Activated CD4-positive, alpha-beta T cell treated with anti-CD3 and anti-CD28 coated beads, Interleukin-2, amount 50 U/mL, for 48 hours (primary cell): ENCODE data around the gene FMNL2.
"Not testable (repeated sequence)": the region's sequence is repeated elsewhere in the genome, so short reads cannot be mapped to it uniquely, and the experiment has no call there.

Source experiments
- DNase-seq, 2 experiments: peaks; one replicate each; pipeline ENCODE4 v3.0.0-alpha.2; 2020

The FMNL2 gene

DNA sequence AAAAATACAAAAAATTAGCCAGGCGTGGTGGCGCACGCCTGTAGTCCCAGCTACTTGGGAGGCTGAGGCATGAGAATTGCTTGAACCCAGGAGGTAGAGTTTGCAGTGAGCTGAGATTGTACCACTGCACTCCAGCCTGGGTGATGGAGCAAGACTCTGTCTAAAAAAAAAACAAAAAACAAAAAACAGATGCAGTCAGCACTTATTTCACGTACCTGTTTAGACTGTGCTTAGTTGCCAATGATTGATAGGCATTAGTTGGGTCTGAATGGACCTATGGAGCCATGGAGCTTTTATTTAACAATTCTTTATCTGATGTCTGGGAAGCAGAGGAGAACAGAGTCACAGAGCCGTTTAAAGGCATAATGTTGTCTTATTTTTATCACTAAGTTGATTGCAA is 139.5 kb downstream of the FMNL2 start:
- DNase-seq, result not testable (repeated sequence)

- no peak for DNase-seq
Observed at GRCh38 chr2:152475982-152476381, 141.0 kb downstream of the FMNL2 start.

GRCh38 chr2:152477347-152478092 is 142.5 kb downstream of the FMNL2 start:
- DNase-seq, result no peak

- no peak for DNase-seq
Observed at GRCh38 chr2:152479282-152479681, 144.3 kb downstream of the FMNL2 start.

GRCh38 chr2:152480821-152481399 is 145.9 kb downstream of the FMNL2 start:
- no peak for DNase-seq

- no peak for DNase-seq
Observed at GRCh38 chr2:152481881-152482583, 147.1 kb downstream of the FMNL2 start.

DNA sequence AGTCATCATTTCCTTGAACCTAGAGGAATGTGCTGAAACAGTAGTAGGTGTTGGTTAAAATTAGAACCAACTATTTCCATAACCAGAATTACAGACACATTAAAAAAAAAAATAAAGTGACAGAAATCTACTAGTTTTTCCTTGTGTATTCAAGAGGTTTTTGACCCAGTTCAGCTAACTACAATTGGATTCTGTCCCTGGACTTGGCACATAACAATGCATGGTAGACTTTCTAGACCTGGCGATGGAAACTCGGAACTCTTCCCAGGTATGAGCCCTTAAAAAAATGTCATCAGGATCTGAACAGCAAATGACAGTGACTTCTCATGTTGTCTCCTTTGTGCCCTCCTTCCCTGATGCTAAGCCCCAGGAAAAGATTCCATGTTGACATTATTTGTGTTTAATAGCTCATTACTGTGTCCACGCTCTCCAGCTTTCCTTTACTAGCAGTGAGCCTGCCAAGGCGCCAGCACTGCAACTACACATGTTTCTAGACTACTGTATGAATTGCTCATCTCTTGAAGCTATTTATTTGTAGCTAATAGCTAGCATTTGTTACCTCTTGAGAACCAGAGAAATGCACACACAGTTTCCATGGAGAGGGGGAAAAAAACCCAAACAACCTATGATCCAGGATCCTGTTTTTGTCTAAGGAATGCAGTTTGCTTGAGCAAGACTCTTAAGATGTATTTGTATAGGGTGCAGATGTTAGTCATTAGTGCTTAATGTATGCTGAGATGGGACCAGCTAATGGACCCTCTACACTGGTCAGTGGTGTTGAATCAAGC is 148.5 kb downstream of the FMNL2 start:
- DNase-seq, result no peak

- no peak for DNase-seq
Observed at GRCh38 chr2:152485954-152486736, 151.2 kb downstream of the FMNL2 start.

DNA sequence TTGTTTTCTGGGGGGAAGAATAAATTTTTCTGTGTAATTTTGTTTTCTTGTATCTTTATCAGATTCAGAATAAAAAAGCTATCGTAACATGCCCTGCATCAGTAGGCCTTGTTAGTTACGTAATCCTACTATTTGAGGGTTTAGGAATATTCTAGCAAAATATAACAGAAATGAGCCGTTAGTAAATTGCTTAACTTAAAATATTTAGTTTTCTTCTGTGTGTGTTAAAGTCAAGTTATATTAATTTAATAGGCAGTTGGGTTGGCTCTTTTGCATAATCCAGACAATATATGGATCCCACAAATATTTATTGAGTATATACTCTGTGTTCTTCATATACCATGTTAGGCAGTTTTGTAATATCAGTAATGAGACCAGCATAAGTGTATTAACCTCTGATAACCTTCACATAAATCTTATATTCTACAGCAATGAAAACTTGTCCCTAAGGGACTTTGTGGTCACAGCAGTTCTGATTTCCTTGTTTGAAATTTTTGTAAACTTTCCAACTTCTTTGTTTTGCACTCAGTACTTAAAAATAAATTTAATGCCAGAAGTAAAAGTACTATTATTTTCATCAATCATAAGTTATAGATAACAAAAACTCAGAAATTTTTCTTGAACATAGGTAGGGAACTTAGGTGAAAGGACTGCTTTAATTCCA is 151.9 kb downstream of the FMNL2 start:
- DNase-seq, result no peak

DNA sequence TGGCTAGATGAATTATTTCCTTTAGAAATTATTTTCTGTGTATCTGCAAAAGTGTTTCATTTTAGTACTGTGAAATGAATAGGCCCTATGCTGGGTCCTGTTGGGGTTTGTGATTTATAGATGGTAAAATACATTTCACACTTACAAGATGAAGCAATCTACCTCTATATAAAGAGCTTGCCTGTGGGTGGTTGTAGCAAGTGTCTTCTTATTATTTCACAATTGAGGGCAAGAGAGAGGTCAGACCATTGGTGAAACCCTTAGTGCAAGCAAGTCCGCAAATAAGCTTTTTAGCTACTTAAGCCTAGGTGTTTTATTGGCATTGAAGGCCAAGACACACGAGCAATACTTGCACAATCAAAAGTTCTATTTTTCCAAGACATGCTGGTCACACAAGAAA is 153.1 kb downstream of the FMNL2 start:
- no peak for DNase-seq

DNA sequence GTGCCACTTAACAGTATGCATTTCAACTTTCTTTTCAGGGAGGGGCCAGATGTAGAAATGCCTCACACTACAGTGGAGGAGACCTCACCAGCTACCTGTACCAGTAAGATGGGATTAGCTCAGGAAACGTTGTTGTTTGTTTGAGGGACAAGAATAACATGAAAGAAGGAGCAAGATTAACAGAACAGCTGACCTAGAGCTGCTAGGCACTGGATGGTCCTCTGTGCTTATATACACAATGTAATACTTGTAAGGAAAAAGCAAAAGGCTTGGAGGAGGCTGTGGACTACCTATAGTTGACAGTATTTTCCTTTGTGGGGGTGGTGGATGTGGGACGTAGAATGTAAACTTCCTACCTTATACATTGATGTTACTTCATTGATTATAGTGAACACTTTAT is 154.4 kb downstream of the FMNL2 start:
- no peak for DNase-seq

- no peak for DNase-seq
Observed at GRCh38 chr2:152490686-152491455, 155.9 kb downstream of the FMNL2 start.

GRCh38 chr2:152492131-152492530 is 157.2 kb downstream of the FMNL2 start:
- DNase-seq, result no peak

GRCh38 chr2:152492911-152493310 is 157.9 kb downstream of the FMNL2 start:
- no peak for DNase-seq

GRCh38 chr2:152493417-152493816 is 158.4 kb downstream of the FMNL2 start:
- DNase-seq, result no peak

GRCh38 chr2:152493945-152494528 is 159.1 kb downstream of the FMNL2 start:
- no peak for DNase-seq

GRCh38 chr2:152496371-152496770 is 161.4 kb downstream of the FMNL2 start:
- no peak for DNase-seq

DNA sequence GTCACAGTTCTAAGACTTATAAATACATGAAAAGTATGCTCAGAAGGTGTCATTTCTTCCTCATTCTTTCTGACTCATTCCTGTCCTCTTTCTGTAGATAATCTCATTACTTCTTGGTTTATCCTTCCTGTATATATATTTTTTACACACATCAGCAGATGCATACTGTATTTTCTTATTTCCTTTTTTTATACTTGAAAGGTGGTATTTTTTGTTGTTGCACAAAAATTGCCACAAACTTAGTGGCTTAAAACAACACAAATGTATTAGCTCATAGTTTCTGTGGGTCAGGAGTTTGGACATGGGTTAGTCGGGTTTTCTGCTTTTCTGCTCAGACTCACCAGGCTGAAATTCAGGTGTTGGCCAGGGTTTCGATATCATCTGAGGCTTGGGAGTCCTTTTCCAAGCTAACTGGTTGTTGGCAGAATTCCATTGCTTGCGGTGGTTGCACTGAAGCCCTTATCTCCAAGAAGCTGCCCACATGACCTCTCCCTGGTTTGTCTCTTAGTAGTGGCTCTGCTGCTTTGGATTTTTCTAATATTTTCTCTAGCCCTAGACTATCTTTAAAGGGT is 162.6 kb downstream of the FMNL2 start:
- DNase-seq, result no peak

DNA sequence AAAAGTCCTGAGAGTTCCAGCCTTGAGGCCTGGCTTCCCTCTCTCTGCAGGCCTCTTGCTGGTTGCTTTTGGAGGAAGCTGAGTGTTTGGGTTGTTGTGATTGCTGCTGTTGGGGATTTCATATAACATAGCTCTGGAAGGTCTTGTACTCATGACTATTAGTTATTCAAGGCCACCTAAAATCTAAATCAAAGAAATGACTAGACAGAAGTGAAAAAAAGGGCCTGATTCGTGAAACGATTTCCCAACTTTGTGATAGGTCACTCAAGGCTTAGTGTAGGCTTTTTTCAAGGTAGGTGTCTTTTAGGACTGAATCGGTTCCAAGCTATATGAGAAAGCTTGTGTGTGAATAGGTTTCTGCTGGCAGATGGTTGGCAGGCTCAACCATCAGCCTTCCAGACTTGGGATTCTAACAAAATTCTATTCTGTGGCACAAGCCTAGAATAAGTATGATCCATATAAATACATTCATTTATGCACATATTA is 164.4 kb downstream of the FMNL2 start:
- DNase-seq, result no peak
